Posterior cingulate gyrus (tissue), 11 donors: ENCODE data around the gene ANKRD65.
"Not testable (repeated sequence)": the region's sequence is repeated elsewhere in the genome, so short reads cannot be mapped to it uniquely, and the experiment has no call there.

Experiments used
- DNase-seq, 10 donors: peaks; one replicate each; pipeline versions ENCODE4 v3.0.0 to v3.0.0-alpha.2; 2020 to 2021; ENCODE audit warnings: mixed read lengths in 3 of 10
- intact Hi-C: fragments of 100-400 bp; cut with DNase I; formaldehyde crosslinking; loops from one replicate; pipeline ENCODE4 v1.15.1; 2023

Gene ANKRD65

DNA sequence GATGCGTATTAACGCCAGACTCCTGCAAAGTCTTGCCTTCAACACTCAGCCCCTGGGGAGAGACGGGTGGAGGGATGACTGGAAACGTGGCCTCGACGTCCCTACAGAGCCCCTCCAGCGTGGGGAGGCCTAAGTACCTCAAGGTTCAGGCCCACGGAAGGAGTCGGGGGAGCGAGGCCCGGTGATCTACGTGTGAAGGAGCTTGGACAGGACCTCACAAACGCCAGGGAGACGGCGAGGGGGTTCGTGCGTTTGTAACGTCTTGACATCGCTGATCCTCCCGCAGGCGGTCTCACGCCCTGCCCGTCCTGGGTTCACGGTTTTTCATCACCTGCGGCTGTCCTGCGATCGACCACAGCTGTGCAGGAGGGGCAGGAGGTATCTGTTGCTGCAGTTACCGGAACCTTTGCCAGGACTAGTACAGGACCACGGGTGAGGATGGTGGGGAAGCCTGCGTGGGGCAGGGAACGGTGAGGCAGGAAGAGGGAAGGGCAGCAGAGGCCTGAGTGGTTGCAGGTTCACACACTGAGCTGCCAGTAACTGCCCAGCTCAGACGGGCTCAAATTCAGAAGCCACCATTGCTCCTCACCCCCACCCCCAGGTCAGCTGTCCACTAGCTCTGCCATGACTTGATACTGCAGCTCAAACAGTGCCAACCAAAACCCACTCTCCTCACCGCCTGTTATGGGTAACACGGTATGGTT is 21.1 kb downstream of the ANKRD65 start:
- peak in 3 of 10 donors; percentile 46 to 68 (median 67) for DNase-seq
- intact Hi-C loops = no loop called here

DNA sequence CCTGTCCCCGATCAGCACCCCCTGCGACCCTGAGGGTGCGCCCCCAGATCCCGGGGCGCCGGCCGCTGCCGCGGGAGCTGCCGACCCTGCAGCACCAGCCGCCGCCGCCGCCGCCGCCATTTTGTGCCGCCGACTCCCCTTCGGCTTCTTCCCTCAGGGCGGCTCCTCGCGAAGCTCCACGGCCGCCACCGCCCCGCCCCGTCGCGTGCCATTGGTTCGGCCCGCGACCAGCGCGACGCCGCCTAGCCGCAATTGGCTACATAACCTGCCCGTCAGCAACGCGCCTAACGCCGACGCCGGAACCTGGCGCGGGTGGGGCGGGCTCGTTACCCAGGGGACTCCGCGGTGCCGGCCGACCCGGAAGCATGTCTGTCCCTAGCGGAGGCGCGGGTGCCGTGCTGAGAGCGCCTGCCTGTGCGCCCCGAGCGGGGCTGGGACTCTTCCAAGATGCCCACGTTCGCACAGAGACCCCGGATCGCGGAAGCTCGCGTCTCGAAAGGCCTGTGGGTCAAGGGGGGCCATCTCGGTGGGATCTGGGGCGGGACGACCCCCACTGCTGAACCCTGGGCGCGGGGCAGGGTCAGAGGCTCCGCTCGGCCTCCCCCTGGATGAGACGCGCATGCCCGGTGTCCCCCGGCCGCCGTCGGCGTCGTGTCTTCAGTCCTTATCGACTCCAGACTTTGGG is 21.7 kb downstream of the ANKRD65 start, which contains the start of gene CCNL2:
Gene CCNL2, minus strand, starts transcription at position 149 of the 685 bp plus-strand sequence. Its CDS starts 29 bp downstream, at position 120.
- intact Hi-C loops = no loop called here
- peak; percentile 98 to 100 (median 99) for DNase-seq

DNA sequence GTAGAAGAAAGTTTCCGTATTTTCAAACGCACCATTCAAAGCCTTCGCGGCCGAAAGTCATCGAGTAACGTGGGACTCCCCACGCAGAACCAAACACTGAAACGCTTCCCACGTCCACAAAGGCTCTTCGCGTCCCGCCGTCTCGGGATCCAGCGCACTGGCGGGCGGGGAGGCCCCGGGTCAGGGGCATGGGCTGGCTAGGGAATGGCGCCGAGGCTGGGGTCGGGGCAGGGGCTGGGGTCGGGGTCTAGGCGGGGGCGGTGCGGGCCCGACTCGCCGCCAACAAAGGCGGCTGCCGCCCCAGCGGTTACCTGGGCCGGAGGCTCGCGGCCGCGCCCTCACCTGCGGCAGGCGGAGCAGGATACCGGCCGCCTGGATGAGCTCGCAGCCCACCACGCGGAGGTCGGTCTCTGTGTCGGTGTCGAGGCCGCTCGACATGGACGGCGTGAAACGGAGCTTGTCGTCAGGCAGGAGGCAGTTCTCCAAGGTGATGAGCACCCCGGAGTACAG is 22.3 kb downstream of the ANKRD65 start:
- intact Hi-C loops = no loop called here

DNA sequence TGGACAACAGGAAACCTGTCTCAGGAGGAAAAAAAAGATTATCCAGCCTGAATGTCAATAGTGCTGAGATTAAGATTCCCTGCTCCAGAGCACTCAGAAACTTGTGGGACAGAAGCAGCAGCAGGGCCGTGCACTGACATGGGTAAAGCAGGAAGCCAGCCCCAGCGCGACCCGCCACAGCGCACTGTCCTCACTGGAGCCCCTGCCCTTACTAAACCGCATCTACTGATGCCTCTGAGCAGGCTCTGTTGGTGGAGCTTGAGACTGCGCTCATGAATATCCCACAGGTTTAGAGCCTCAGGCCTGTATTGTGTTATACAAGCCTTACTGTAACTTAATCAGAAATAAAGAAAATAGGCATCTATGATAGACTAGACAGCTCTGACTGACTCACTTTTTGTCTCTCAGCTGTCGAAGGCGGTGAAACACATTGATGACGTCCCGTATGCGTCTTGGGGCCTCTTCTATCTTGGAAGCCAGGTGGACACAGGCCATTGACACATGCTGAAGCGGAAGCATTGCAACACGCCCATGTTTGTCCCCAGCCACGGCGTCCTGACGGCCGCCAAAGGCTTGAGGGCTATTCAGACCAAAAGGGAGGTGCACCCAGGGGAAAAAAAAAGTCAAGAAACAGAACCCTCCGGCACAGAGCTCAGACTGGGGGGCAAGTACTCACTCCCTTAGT is 23.1 kb downstream of the ANKRD65 start:
- intact Hi-C loops = no loop called here
- peak in 3 of 10 donors; percentile 16 to 35 (median 20) for DNase-seq

More for the DNA sequence above, 22.3 kb downstream of the ANKRD65 start:
- DNase-seq = peak in 2 of 10 donors; percentile 46 to 79

DNA sequence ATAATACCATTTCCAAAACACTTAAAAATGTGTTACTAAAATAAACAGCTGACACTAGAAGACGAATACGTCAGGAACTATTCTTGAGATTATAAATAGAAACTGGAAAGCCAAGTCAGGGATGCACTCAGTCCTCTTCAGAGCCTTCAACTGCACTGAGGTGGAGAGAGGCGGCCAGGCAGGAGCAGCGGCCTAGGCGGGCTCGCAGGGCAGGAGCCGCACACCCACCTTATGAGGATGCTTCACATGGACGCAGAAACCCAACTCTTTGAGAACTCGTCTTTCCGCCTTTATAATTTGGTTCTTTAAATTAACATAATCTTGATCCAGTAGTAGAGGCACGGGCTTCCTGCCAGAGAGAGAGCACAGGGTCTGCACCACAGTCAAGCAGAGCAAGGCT is 25.9 kb downstream of the ANKRD65 start:
- peak in 3 of 10 donors; percentile 5 to 67 (median 40) for DNase-seq
- intact Hi-C loops = no loop called here

DNA sequence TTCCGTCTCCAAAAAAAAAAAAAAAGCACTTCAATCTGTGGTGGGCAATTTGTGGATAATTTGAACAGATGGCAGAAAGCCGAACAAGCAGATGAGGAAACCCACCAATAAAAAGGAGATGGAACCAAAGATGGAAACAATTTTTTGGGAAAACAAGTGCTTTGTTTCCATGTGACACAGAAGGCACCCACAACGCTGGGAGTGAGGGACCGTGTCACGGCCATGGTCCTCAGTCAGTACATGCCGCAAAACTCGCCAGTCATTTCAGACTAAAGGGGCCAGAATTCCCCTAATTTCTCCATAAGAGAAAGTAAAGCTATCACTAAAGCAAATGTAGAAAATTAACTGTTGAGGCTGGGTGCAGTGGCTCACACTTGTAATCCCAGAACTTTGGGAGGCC is 27.0 kb downstream of the ANKRD65 start:
- DNase-seq = peak in 3 of 10 donors; percentile 33 to 63 (median 39)
- intact Hi-C loops = no loop called here

DNA sequence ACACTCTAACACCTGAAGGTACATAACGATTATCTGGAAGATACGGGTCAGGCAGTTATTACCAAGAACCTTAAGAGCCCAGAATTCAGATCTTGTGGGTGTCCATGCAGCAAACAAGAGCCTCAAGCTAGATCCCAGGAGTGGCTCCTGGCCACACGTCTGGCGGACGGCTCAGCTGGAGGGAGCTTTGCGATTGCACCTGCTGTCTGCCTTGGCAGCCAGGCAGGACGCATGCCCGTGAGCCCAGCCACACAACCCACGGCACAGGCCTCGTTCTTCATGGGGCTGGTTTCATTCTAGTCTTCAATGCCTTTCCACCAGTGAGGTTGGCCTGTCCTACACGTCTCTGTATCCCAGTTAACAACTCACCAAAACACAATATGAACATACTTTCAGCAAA is 27.6 kb downstream of the ANKRD65 start:
- DNase-seq = peak in 3 of 10 donors; percentile 27 to 50 (median 28)
- intact Hi-C loops = no loop called here

DNA sequence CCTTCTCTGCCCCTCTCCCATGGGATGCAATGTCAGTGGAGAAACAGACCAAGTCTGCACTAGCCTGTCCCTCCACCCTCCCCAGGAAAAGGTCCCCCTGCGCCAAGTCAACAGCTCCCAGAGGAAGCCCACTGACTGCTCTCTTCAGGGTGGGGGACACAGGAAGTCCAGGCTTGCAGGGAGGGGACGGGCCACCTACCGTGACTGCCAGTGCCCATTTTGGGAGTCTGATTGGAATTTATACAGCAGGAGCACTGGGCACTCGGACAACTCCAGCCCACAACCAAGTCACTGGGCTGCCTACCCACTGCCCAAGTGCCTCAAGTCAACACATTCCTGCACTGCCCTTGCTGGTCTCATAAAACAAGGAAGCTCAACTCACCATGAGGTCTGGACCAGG is 28.1 kb downstream of the ANKRD65 start:
- peak in 3 of 10 donors; percentile 21 to 34 (median 27) for DNase-seq
- intact Hi-C loops = no loop called here

DNA sequence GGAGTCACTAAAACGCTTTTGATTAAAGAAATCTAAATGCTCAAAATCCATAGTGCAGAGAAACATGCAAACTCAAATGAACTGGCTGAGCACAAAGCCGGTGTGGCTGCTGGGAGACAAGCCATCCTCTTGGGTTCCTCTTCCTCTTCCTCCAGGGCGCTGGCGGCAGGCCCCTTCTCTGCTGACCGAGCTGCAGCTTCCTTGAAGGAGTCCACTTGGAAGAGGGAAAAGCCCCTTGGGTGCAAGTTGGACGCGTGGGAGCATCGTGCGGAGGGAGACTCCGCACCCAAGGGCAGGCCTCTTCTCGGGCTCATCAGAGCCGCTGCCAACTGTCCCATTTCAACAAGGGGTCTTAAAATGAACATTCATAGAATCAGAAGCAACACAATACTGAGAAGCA is 29.9 kb downstream of the ANKRD65 start:
- intact Hi-C loops = no loop called here
- DNase-seq = peak in 3 of 10 donors; percentile 58 to 71 (median 60)

DNA sequence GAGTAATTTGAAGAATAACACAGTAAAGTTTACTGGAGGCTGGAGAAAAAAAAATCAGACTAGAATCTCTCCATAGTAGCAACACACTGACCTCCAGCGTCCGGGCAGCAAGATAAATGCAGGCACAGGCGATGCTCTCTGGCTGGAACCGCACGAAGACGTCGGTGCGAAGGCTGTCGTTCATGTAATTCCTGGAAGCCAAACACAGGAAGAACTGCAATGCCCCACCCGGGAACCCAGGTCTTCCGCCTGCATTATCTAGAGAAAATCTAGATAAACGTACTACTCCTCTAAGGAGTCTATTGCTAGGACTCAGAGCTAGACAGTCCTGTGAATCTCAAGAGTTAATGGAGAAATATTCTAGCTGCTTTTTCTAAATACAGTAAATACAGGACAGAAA is 30.4 kb downstream of the ANKRD65 start:
- DNase-seq = peak in 3 of 10 donors; percentile 25 to 36 (median 29)
- intact Hi-C loops = no loop called here

DNA sequence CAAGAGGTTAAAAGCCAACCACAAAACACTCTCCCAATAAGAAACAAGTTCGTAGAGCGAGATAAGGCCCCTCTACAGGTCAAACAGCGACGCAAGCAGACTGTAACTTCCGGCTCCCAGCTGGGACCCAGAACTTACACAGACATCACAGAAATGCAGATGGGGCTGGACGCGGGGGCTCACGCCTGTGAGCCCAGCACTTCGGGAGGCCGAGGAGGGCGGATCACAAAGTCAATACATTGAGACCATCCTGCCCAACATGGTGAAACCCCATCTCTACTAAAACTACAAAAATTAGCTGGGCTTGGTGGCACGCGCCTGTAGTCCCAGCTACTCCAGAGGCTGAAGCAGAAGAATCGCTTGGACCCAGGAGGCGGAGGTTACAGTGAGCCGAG is 33.0 kb downstream of the ANKRD65 start:
- peak in 2 of 10 donors; percentile 32 to 54 for DNase-seq
- intact Hi-C loops = no loop called here

DNA sequence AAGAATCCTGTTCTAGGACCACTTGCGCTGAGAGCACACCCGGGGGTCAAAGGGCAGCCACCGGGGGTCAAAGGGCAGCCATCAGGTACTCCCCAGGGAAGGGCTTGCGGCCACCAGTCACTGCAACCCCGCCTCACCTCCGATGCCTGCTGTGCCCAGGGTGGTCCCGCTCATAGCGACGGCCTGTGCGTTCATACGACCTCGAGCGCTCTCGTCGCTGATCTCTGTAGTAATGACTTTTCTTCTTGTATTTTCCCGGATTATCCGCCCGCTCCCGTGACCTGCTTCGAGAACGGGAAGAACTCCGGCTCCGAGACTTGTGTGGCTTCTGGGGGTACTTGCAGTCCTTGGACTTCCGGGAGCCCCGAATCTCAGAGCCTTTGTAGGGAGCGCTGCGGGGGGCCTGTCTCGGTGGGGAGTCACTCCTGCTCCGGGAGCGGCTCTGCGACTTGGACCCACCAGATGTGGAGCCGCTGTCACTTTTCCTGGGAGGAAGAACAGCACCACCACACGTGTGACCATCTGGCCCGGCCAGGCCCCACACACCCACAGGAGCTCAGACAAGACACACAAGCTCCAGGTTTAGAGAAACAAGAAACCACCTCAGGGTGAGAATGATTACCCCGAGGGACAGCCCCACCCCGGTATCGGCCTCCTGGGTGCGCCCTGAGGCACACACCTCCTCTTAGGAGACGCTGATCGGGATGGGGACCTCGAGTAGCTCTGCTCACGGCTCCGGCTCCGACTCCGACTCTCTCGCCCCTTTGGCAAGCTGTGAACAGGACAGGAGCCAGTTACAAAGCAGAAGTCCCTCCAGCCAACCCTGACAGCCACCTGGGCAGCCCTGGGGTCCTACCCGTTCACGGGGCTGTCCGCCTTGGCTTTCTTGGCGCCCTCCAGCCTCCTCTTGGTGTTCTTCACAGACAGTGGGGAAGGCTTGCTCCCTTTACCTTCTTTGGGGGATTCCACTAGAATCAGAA is 33.7 kb downstream of the ANKRD65 start:
- peak in 2 of 10 donors; percentile 64 to 67 for DNase-seq
- intact Hi-C loops = no loop called here

DNA sequence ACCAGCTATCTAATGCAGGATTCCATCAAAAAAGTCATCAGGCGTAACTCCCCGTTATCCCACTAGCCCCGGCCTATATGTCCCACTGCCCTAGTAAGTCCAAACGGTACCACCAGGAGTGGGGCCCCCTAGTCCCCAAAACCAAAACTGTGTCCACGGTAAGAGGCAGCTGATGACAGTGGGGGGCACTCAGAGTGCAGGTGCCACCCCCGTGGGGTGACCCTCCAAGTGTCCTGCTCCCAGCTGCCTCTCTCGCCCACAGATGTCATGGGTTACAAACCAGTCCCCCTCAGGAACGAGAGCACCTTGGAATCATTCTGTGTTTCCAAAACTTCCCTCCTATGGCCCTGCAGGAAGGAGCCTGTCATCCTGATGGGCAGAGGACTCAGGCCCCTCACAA is 35.1 kb downstream of the ANKRD65 start:
- intact Hi-C loops = no loop called here
- peak in 2 of 10 donors; percentile 1 to 16 for DNase-seq

DNA sequence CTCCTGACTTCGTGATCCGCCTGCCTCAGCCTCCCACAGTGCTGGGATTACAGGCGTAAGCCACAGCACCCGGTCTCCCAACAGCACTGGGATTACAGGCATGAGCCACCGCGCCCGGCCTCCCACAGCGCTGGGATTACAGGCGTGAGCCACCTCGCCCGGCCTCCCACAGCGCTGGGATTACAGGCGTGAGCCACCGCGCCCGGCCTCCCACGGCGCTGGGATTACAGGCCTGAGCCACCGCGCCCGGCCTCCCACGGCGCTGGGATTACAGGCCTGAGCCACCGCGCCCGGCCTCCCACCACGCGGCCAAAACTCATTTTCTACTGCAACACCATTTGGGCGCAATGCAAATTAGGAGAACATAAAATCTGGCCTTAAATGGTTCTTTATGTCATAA is 35.7 kb downstream of the ANKRD65 start:
- DNase-seq = peak in 2 of 10 donors; percentile 14 to 47
- intact Hi-C loops = not testable (repeated sequence)

DNA sequence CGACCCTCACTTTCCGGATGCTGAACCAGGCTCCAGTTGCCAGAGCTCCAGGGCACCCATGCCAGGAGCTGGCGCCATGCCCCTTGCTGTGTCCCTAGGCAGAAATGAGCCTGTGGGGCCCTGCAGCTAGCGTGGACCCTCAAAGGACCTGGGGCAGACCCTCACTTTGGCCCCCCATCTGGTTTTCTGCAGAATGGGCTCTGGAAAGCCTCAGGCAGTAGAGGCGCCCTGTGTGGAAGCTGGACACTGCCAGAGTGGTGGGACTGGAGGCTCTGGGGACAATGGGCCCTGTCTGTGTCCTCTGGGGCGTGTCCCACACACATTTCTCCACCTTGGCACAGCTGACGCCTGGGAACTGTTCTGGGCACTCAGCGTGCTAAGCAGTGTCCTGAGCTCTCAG is 39.8 kb downstream of the ANKRD65 start:
- intact Hi-C loops = no loop called here
- DNase-seq = peak in 1 of 10 donors; percentile 46

DNA sequence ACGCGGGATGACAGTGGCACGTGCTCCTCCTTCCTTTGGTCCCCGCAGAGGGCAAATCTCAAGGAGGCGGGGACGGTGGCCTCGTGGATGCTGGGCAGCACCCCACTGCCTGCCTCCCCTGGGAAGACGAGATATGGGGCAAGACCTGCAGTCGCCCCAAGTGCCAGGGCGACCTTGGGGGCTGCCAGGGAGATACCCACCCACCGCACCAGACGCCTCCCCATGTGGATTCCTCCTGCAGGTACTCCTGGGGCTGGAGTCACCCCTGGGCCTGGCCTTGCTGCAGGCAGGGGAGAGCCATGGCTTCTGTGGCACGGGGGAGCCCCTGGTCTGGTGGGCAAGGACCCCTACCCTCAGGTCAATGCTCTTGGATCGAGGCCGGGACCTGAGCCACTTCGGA is 40.2 kb downstream of the ANKRD65 start:
- intact Hi-C loops = no loop called here
- DNase-seq = peak in 1 of 10 donors; percentile 57

DNA sequence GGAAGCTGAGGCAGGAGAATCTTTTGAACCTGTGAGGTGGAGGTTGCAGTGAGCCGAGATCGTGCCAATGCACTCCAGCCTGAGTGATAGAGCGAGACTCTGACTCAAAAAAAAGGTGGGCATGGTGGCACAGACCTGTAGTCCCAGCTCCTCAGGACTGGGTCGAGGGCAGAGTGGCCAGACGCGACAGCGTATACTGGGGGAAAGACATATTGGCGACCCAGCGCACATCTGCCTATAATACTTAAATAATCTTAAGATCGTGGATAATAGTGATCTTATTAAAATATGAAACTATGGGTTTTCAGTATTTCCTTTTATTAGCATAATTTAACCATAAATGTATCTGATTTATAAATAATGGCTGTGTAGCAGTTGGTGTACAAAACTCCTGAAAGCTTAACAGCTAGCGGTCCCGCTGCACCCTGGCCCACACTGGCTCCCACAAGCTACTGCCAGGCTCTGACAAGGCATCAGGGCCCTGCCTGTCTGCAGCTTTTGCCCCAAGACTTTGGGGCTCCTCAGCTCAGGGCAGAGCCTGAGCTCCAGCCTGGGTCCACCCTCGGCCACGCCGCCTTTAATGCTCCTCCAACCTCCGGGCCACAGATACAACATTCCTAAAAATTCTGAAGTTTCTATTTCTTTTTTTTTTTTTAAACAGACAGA is 43.4 kb downstream of the ANKRD65 start:
- intact Hi-C loops = loop anchor here (10.0 kb wide), 1 partner anchor 253 kb away; no protein-coding TSS in a partner anchor
- DNase-seq = no peak

DNA sequence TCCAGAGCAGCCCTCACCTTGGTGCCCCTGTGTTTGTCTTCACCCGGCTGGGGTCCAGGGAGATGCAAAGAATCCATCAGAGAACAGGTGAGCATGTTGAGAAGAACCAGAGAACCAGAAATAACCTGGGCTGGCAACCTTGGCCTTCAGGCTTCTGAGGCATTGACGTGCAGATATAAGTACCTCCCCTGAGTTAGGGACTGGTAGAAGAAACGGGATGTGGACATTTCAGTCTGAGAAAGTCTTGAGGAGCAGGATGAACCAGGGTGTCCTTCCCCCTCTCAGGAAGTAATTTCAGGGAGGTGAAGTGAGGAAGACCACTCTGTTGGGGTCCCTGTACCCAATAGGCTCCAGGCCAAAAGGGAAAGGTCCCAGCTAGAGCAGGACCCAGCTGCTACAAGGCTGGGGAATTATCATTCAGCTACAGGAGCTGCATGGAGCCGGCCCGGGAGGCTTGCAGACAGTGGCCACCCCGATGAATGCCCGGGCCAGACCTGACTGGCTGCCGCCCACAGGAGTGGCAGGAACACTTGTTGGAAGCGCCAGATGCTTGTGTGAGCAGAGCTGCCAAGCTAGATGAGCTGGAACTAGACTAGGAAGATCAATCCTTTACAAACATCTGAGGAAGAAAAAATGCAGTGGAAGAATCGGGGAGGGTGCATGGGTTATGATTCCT is 44.4 kb downstream of the ANKRD65 start:
- DNase-seq = no peak
- intact Hi-C loops = loop anchor here (10.0 kb wide), 1 partner anchor 252 kb away; no protein-coding TSS in a partner anchor
